GM23338 (cell line): ENCODE data around the gene TAGLN. TPM values are rescaled to one million over a fixed set of nuclear protein-coding genes. Genes with fewer than 3 reads are reported as not detected.

Source experiments
- ATAC-seq: fragments of 200-7000 bp; cut with Tn5 transposase; 3 replicates; pipeline ENCODE4 v1.9.1; 2020
- DNase-seq: peaks from one replicate; pipeline ENCODE4 v3.0.0-alpha.2; 2015; ENCODE audit warnings: low spot score
- H2AFZ ChIP-seq: fragments of 200-600 bp; sonication (generic); 2 replicates; pipeline ENCODE4 v1.8.0; 2016; ENCODE audit warnings: antibody characterized with exemption, mild to moderate bottlenecking, moderate library complexity
- H3F3A ChIP-seq: fragments of 200-600 bp; sonication (generic); replicated peaks from 2 replicates; pipeline ENCODE4 v1.8.0; 2017; ENCODE audit warnings: antibody characterized with exemption, mixed run types, low read depth
- H3K27ac ChIP-seq: fragments of 200-600 bp; sonication (generic); 2 replicates; pipeline ENCODE4 v1.6.1; 2016; ENCODE audit warnings: low read depth
- H3K27me3 ChIP-seq: fragments of 200-600 bp; sonication (generic); 2 replicates; pipeline ENCODE4 v1.8.0; 2016; ENCODE audit warnings: mild to moderate bottlenecking, mixed run types, moderate library complexity; ENCODE audit not compliant: insufficient read depth
- H3K36me3 ChIP-seq: fragments of 200-600 bp; sonication (generic); 2 replicates; pipeline ENCODE4 v1.8.0; 2016; ENCODE audit warnings: mild to moderate bottlenecking; ENCODE audit not compliant: insufficient read depth
- H3K4me1 ChIP-seq: fragments of 200-600 bp; sonication (generic); 2 replicates; pipeline ENCODE4 v1.8.0; 2016; ENCODE audit warnings: mild to moderate bottlenecking, moderate library complexity; ENCODE audit not compliant: insufficient read depth
- H3K4me2 ChIP-seq: fragments of 200-600 bp; sonication (generic); 2 replicates; pipeline ENCODE4 v1.7.1; 2017; ENCODE audit warnings: mixed run types
- H3K4me3 ChIP-seq: fragments of 200-600 bp; sonication (generic); 2 replicates; pipeline ENCODE4 v1.6.1; 2016; ENCODE audit warnings: mixed run types
- H3K79me2 ChIP-seq: fragments of 200-600 bp; sonication (generic); replicated peaks from 2 replicates; pipeline ENCODE4 v1.8.0; 2017; ENCODE audit warnings: mild to moderate bottlenecking; ENCODE audit not compliant: insufficient read depth
- H3K9me2 ChIP-seq: fragments of 200-600 bp; sonication (generic); 2 replicates; pipeline ENCODE4 v1.8.0; 2017; ENCODE audit not compliant: insufficient read depth
- H4K20me1 ChIP-seq: fragments of 200-600 bp; sonication (generic); replicated peaks from 2 replicates; pipeline ENCODE4 v1.8.0; 2017; ENCODE audit warnings: mild to moderate bottlenecking; ENCODE audit not compliant: insufficient read depth
- H3K27ac Mint-ChIP-seq: 2 replicates; pipeline ENCODE4 v1.8.0; 2020; ENCODE audit warnings: inconsistent platforms, mild to moderate bottlenecking, moderate library complexity, mixed read lengths
- H3K27me3 Mint-ChIP-seq: 3 replicates; pipeline ENCODE4 v1.8.0; 2022; ENCODE audit warnings: low read depth, mild to moderate bottlenecking, moderate library complexity, mixed read lengths, inconsistent platforms; ENCODE audit not compliant: insufficient read depth, poor library complexity
- H3K36me3 Mint-ChIP-seq: 3 replicates; pipeline ENCODE4 v1.8.0; 2021; ENCODE audit warnings: low read depth, mild to moderate bottlenecking, inconsistent platforms, moderate library complexity, mixed read lengths
- H3K4me1 Mint-ChIP-seq: 3 replicates; pipeline ENCODE4 v1.8.0; 2020; ENCODE audit warnings: mild to moderate bottlenecking, inconsistent platforms, mixed read lengths
- H3K4me3 Mint-ChIP-seq: 3 replicates; pipeline ENCODE4 v1.8.0; 2021; ENCODE audit warnings: moderate library complexity, mild to moderate bottlenecking, inconsistent platforms, mixed read lengths
- H3K9me3 Mint-ChIP-seq: 3 replicates; pipeline ENCODE4 v1.8.0; 2020; ENCODE audit warnings: moderate library complexity, mild to moderate bottlenecking, inconsistent platforms, mixed read lengths
- CREB1 ChIP-seq: fragments of 250-450 bp; sonication (Bioruptor Pico); IDR thresholded peaks from 2 replicates; pipeline ENCODE4 v1.5.0; 2020; ENCODE audit warnings: low read depth, mild to moderate bottlenecking, moderate library complexity
- EZH2 ChIP-seq: fragments of 200-600 bp; sonication (generic); IDR thresholded peaks from one replicate; pipeline ENCODE4 v1.8.0; 2017; ENCODE audit warnings: antibody characterized with exemption, mild to moderate bottlenecking, low read depth; ENCODE audit not compliant: unreplicated experiment
- EZH2phosphoT487 ChIP-seq: fragments of 200-600 bp; sonication (generic); IDR thresholded peaks from one replicate; pipeline ENCODE4 v1.8.1; 2018; ENCODE audit warnings: antibody characterized with exemption; ENCODE audit not compliant: unreplicated experiment
- JUNB ChIP-seq: IDR thresholded peaks from one replicate; pipeline ENCODE4 v1.6.1; 2016; ENCODE audit warnings: antibody characterized with exemption; ENCODE audit not compliant: unreplicated experiment
- NANOG ChIP-seq: IDR thresholded peaks from 2 replicates; pipeline ENCODE4 v1.6.1; 2016; ENCODE audit warnings: antibody characterized with exemption, borderline replicate concordance
- POLR2AphosphoS5 ChIP-seq: IDR thresholded peaks from 2 replicates; pipeline ENCODE4 v1.6.1; 2016; ENCODE audit warnings: antibody characterized with exemption, low read depth
- STAT1 ChIP-seq: IDR thresholded peaks from one replicate; pipeline ENCODE4 v1.6.1; 2016; ENCODE audit warnings: antibody characterized with exemption; ENCODE audit not compliant: unreplicated experiment
- ZNF114 ChIP-seq: fragments of 250-450 bp; sonication (Bioruptor Pico); IDR thresholded peaks from 2 replicates; pipeline ENCODE4 v1.5.0; 2020; ENCODE audit warnings: mild to moderate bottlenecking, moderate library complexity
- ZNF331 ChIP-seq: fragments of 250-450 bp; sonication (Bioruptor Pico); IDR thresholded peaks from 2 replicates; pipeline ENCODE4 v1.5.0; 2020; ENCODE audit warnings: low read depth, mild to moderate bottlenecking, moderate library complexity
- polyA plus RNA-seq: library from polyadenylated mRNA; unstranded; fragments of >200 nt; fragmentation: Nextera tagmentation; extraction: Ambion mirVana; gene quantifications from 2 replicates; pipeline ENCODE4 v1.2.1, GENCODE V29; 2016
- total RNA-seq: library from RNA; depleted of rRNA; stranded (reverse); fragments of >200 nt; shearing (Covaris generic); gene quantifications from 2 replicates; pipeline ENCODE4 v1.2.3, GENCODE V29; 2014
- TF ChIP-seq, protein P1 (sequence below), 2 experiments: fragments of 200-600 bp in 1 of 2; sonication (generic) in 1 of 2; conservative IDR thresholded peaks; 2 replicates each; pipeline versions ENCODE4 v1.5.1 to v1.6.1; 2016 to 2017; ENCODE audit warnings: antibody characterized with exemption in 2 of 2, low read depth in 2 of 2, mild to moderate bottlenecking in 2 of 2, moderate library complexity in 1 of 2
- TF ChIP-seq, protein P2 (sequence below): IDR thresholded peaks from 2 replicates; pipeline ENCODE4 v1.6.1; 2016; ENCODE audit warnings: antibody characterized with exemption
- TF ChIP-seq, protein P3 (sequence below): IDR thresholded peaks from one replicate; pipeline ENCODE4 v1.6.1; 2018; ENCODE audit warnings: antibody characterized with exemption; ENCODE audit not compliant: unreplicated experiment

Gene TAGLN
- total and polyA plus RNA-seq, 2 experiments from 2014 or later, result 86.8 to 130 TPM

DNA sequence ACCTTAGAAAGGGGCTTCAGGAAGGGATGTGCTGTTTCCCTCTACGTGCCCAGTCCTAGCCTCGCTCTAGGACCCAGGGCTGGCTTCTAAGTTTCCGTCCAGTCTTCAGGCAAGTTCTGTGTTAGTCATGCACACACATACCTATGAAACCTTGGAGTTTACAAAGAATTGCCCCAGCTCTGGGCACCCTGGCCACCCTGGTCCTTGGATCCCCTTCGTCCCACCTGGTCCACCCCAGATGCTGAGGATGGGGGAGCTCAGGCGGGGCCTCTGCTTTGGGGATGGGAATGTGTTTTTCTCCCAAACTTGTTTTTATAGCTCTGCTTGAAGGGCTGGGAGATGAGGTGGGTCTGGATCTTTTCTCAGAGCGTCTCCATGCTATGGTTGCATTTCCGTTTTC is 2.2 kb upstream of the TAGLN start:
- no peak for ATAC-seq
- peaks cover 6% of the 10 kb centered on the region; the same call in 2 of the 3 replicates for H3K36me3 Mint-ChIP-seq
- H3K27me3 ChIP-seq, result no peaks in the 10 kb centered on the region
- no peak overlapping the region for H3K4me3 ChIP-seq
- H3K9me3 Mint-ChIP-seq, result no peaks in the 10 kb centered on the region; the same call in 2 of the 3 replicates
- H3K27me3 Mint-ChIP-seq, result peaks cover 29% of the 10 kb centered on the region
- TF ChIP-seq POLR2AphosphoS5 (no peak), NANOG (no peak), JUNB (no peak), ZNF114 (no peak), EZH2 (no peak), STAT1 (no peak), CREB1 (CRISPR knock-in tag) (no peak), ZNF331 (CRISPR knock-in tag) (no peak), EZH2phosphoT487 (no peak)
- TF ChIP-seq, protein P1, sequence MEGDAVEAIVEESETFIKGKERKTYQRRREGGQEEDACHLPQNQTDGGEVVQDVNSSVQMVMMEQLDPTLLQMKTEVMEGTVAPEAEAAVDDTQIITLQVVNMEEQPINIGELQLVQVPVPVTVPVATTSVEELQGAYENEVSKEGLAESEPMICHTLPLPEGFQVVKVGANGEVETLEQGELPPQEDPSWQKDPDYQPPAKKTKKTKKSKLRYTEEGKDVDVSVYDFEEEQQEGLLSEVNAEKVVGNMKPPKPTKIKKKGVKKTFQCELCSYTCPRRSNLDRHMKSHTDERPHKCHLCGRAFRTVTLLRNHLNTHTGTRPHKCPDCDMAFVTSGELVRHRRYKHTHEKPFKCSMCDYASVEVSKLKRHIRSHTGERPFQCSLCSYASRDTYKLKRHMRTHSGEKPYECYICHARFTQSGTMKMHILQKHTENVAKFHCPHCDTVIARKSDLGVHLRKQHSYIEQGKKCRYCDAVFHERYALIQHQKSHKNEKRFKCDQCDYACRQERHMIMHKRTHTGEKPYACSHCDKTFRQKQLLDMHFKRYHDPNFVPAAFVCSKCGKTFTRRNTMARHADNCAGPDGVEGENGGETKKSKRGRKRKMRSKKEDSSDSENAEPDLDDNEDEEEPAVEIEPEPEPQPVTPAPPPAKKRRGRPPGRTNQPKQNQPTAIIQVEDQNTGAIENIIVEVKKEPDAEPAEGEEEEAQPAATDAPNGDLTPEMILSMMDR (conservative IDR thresholded peaks at IDR 0.05; ENCODE audit: low read depth in 2 of 2), result no peak
- TF ChIP-seq, protein P2, sequence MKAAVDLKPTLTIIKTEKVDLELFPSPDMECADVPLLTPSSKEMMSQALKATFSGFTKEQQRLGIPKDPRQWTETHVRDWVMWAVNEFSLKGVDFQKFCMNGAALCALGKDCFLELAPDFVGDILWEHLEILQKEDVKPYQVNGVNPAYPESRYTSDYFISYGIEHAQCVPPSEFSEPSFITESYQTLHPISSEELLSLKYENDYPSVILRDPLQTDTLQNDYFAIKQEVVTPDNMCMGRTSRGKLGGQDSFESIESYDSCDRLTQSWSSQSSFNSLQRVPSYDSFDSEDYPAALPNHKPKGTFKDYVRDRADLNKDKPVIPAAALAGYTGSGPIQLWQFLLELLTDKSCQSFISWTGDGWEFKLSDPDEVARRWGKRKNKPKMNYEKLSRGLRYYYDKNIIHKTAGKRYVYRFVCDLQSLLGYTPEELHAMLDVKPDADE, result no peak
- TF ChIP-seq, protein P3, sequence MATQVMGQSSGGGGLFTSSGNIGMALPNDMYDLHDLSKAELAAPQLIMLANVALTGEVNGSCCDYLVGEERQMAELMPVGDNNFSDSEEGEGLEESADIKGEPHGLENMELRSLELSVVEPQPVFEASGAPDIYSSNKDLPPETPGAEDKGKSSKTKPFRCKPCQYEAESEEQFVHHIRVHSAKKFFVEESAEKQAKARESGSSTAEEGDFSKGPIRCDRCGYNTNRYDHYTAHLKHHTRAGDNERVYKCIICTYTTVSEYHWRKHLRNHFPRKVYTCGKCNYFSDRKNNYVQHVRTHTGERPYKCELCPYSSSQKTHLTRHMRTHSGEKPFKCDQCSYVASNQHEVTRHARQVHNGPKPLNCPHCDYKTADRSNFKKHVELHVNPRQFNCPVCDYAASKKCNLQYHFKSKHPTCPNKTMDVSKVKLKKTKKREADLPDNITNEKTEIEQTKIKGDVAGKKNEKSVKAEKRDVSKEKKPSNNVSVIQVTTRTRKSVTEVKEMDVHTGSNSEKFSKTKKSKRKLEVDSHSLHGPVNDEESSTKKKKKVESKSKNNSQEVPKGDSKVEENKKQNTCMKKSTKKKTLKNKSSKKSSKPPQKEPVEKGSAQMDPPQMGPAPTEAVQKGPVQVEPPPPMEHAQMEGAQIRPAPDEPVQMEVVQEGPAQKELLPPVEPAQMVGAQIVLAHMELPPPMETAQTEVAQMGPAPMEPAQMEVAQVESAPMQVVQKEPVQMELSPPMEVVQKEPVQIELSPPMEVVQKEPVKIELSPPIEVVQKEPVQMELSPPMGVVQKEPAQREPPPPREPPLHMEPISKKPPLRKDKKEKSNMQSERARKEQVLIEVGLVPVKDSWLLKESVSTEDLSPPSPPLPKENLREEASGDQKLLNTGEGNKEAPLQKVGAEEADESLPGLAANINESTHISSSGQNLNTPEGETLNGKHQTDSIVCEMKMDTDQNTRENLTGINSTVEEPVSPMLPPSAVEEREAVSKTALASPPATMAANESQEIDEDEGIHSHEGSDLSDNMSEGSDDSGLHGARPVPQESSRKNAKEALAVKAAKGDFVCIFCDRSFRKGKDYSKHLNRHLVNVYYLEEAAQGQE, result no peak
- H2AFZ ChIP-seq, result no peak overlapping the region
- H3K4me2 ChIP-seq, result no peak overlapping the region
- H3K4me3 Mint-ChIP-seq, result no peak overlapping the region
- peaks cover 23% of the 10 kb centered on the region for H3K79me2 ChIP-seq
- DNase-seq, result no peak
- H3F3A ChIP-seq, result peaks cover 11% of the 10 kb centered on the region
- no peak overlapping the region for H3K27ac Mint-ChIP-seq
- peaks cover 31% of the 10 kb centered on the region for H3K4me1 ChIP-seq
- no peaks in the 10 kb centered on the region for H3K36me3 ChIP-seq
- H4K20me1 ChIP-seq, result no peaks in the 10 kb centered on the region
- H3K4me1 Mint-ChIP-seq, result peaks cover 36% of the 10 kb centered on the region
- H3K27ac ChIP-seq, result no peak overlapping the region
- H3K9me2 ChIP-seq, result no peaks in the 10 kb centered on the region
